ENCODE results near the gene ADARB2. TPM values are rescaled to one million over a fixed set of nuclear protein-coding genes. Genes with fewer than 3 reads are reported as not detected.

ADARB2 gene
- total RNA-seq, 4 donors from 2014 or later: 2.0 to 9.9 (median 5.1) TPM

DNA sequence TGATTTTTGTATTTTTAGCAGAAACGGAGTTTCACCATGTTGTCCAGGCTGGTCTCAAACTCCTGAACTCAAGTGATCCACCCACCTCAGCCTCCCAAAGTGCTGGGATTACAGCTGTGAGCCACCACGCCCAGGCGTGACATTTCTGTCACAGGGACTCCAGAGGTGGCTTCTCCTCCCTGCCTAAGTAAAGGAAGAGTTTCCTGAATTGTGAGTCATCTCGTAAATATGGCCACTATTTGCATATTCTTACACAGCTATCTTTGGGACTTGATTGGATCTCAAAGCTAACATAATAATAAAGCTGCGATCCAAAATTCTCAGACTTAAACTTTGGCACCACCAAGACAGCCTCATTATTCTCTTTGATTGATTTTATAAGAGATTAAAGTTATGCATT lies 50.1 kb downstream of the ADARB2 start:
- DNase-seq: peak in 1 of 3 donors; percentile 11
- TF ChIP-seq, protein P1, sequence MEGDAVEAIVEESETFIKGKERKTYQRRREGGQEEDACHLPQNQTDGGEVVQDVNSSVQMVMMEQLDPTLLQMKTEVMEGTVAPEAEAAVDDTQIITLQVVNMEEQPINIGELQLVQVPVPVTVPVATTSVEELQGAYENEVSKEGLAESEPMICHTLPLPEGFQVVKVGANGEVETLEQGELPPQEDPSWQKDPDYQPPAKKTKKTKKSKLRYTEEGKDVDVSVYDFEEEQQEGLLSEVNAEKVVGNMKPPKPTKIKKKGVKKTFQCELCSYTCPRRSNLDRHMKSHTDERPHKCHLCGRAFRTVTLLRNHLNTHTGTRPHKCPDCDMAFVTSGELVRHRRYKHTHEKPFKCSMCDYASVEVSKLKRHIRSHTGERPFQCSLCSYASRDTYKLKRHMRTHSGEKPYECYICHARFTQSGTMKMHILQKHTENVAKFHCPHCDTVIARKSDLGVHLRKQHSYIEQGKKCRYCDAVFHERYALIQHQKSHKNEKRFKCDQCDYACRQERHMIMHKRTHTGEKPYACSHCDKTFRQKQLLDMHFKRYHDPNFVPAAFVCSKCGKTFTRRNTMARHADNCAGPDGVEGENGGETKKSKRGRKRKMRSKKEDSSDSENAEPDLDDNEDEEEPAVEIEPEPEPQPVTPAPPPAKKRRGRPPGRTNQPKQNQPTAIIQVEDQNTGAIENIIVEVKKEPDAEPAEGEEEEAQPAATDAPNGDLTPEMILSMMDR (IDR thresholded peaks at IDR 0.05): no peak
- no peak for TF ChIP-seq POLR2A (IDR thresholded peaks at IDR 0.05)

DNA sequence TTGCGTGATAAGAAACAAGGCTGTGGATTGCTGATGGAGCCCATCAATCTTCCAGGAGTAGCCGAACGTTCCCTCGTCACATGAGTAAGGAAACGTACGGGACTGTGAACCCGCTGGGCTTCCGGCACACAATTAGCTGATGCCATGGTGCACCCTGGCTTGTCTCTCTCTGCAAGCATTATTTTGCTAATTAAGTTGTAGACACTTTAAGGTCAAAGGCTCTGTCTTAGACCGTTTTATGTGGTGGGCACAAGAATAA lies 50.9 kb downstream of the ADARB2 start:
- Histone ChIP-seq H3K27me3 (no peaks in the 10 kb centered on the region), H3K27ac (no peak overlapping the region), H3K9me3 (no peaks in the 10 kb centered on the region), H3K4me3 (no peak overlapping the region), H3K4me1 (no peaks in the 10 kb centered on the region), H3K36me3 (no peaks in the 10 kb centered on the region)
- TF ChIP-seq POLR2A (IDR thresholded peaks at IDR 0.05): no peak
- TF ChIP-seq, protein P1 (IDR thresholded peaks at IDR 0.05): no peak
- peak in 1 of 3 donors; percentile 0 for DNase-seq

More for the DNA sequence above, 50.1 kb downstream of the ADARB2 start:
- Histone ChIP-seq H3K4me3 (no peak overlapping the region), H3K4me1 (no peaks in the 10 kb centered on the region), H3K9me3 (no peaks in the 10 kb centered on the region), H3K27ac (no peak overlapping the region), H3K36me3 (no peaks in the 10 kb centered on the region), H3K27me3 (no peaks in the 10 kb centered on the region)

- H3K4me1 ChIP-seq: no peaks in the 10 kb centered on the region
- H3K27me3 ChIP-seq: no peaks in the 10 kb centered on the region
- H3K36me3 ChIP-seq: no peaks in the 10 kb centered on the region
- H3K9me3 ChIP-seq: no peaks in the 10 kb centered on the region
- peak in 1 of 3 donors; percentile 36 for DNase-seq
- no peak for TF ChIP-seq POLR2A (IDR thresholded peaks at IDR 0.05)
- TF ChIP-seq, protein P1 (IDR thresholded peaks at IDR 0.05): no peak
- no peak overlapping the region for H3K27ac ChIP-seq
- no peak overlapping the region for H3K4me3 ChIP-seq
Measured at GRCh38 chr10:1685699-1686490, 51.4 kb downstream of the ADARB2 start.

DNA sequence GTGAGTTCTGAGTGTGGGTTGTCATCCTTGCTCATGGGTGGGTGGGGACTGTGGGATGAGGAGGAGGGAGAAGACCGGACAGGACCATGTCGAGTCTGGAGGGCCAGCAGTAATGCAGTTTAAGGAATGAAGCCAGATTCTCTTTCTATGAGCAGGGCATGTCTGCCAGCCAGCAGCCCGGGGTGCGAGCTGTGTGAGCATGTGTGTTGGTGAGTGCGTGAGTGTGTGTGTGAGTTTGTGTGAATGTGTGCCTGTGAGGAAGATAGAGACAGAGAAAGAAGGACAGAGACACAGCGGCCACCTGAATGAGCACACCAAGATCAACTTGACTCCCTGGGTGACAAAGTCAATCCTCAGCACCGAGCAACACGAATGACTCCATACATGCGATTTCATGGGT lies 52.3 kb downstream of the ADARB2 start:
- Histone ChIP-seq H3K27me3 (no peaks in the 10 kb centered on the region), H3K4me1 (no peaks in the 10 kb centered on the region), H3K9me3 (no peaks in the 10 kb centered on the region), H3K4me3 (no peak overlapping the region), H3K36me3 (no peaks in the 10 kb centered on the region), H3K27ac (no peak overlapping the region)
- TF ChIP-seq, protein P1 (IDR thresholded peaks at IDR 0.05): no peak
- TF ChIP-seq POLR2A (IDR thresholded peaks at IDR 0.05): no peak
- DNase-seq: peak in 1 of 3 donors; percentile 22

GRCh38 chr10:1683649-1684048 lies 53.7 kb downstream of the ADARB2 start:
- Histone ChIP-seq H3K4me1 (no peaks in the 10 kb centered on the region), H3K36me3 (no peaks in the 10 kb centered on the region), H3K4me3 (no peak overlapping the region), H3K27ac (no peak overlapping the region), H3K9me3 (no peaks in the 10 kb centered on the region), H3K27me3 (no peaks in the 10 kb centered on the region)
- no peak for TF ChIP-seq POLR2A (IDR thresholded peaks at IDR 0.05)
- TF ChIP-seq, protein P1 (IDR thresholded peaks at IDR 0.05): no peak
- peak in 1 of 3 donors; percentile 11 for DNase-seq

Data from Peyer's patch (tissue), 4 donors.